Ectodermal cell (in vitro differentiated cells): ENCODE data around the gene WFS1.

ENCODE experiments used
- H3K27ac ChIP-seq: 2 replicates; pipeline ENCODE4 v1.7.0; 2013; ENCODE audit warnings: mild to moderate bottlenecking, low read depth, low read length; ENCODE audit not compliant: insufficient read depth, poor library complexity, severe bottlenecking
- H3K27me3 ChIP-seq: 2 replicates; pipeline ENCODE4 v1.7.0; 2013; ENCODE audit warnings: mild to moderate bottlenecking, low read length; ENCODE audit not compliant: insufficient read depth, control insufficient read depth, poor library complexity, severe bottlenecking
- H3K36me3 ChIP-seq: one replicate; pipeline ENCODE4 v1.7.0; 2013; ENCODE audit warnings: low read length; ENCODE audit not compliant: control insufficient read depth, insufficient read depth
- H3K4me1 ChIP-seq: one replicate; pipeline ENCODE4 v1.7.0; 2013; ENCODE audit warnings: low read length; ENCODE audit not compliant: control insufficient read depth, insufficient read depth
- H3K4me3 ChIP-seq: 2 replicates; pipeline ENCODE4 v1.7.0; 2013; ENCODE audit warnings: low read depth, low read length, control low read depth; ENCODE audit not compliant: insufficient read depth
- H3K9me3 ChIP-seq: 2 replicates; pipeline ENCODE4 v1.7.0; 2013; ENCODE audit warnings: mild to moderate bottlenecking, low read length, moderate library complexity; ENCODE audit not compliant: control insufficient read depth
- WGBS, 2 experiments: methylation state at CpG; one replicate each; pipeline ENCODE4 v1.1.7; 2013; ENCODE audit warnings: missing lambda C conversion rate in 2 of 2; 5-methylcytosine and 5-hydroxymethylcytosine counted together

The WFS1 gene

DNA sequence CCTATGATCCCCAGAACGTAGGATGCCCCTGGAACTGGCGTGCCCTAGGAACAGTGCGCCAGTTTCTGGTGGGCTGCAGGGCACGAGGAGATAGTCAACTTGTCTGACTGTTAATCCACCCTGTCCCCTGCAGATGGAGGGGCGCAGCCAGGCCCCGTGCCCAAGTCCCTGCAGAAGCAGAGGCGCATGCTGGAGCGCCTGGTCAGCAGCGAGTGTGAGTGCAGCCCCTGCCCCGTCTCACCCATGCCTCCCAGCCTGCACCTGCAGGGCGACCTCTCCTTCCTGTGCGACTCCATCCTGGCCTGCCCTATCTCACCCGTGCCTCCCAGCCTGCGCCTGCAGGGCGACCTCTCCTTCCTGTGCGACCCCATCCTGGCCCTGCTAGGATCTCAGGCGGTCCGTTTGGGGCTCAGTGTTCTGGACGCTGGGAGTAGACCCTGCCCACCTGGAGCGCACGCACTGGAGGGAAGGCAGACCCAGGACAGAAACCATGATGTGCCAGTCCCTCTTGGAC lies 22.2 kb downstream of the WFS1 start:
- peaks cover 4% of the 10 kb centered on the region for H3K36me3 ChIP-seq
- WGBS, 2 experiments = 89 to 91% methylated on average over 21 of the region's 21 CpGs
- no peaks in the 10 kb centered on the region for H3K4me1 ChIP-seq
- H3K4me3 ChIP-seq = no peak overlapping the region
- H3K27me3 ChIP-seq = no peaks in the 10 kb centered on the region
- no peaks in the 10 kb centered on the region for H3K9me3 ChIP-seq
- no peak overlapping the region for H3K27ac ChIP-seq

DNA sequence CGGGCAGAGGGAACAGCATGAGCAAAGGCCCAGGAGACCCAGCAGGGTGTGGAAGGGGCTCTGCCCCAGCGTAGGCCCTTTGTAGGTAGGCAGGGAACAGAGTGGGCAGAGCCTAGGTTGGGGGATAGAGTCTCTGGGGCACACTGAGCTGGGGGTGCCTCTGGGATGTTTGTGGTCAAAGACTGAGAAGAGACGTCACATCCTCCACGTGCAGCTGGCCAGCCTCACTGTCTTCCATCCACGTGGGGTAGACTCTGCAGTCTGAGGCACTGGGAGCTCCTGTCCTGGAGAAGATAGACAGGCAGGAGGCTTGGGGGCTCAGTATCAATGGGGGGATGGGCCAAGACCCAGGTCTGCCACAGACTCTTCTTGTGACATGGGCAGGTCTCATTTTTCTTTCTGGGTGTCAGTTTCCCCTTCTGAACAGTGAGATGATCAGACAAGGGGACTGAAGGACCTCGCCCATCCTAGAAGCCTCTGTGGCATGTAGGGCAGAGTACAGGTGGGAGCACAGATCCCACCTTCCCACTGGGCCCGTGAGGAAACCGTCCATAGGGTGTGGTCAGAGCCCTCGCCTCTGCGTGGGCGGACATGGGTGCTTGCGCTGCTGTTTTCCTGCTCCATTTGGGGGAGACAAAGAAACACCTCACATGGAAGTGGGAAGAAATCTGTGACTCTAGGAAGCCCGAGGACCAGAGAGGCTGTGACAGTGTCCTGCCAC lies 22.9 kb downstream of the WFS1 start:
- WGBS, 2 experiments = 91 to 93% methylated on average over 13 of the region's 13 CpGs
- H3K27ac ChIP-seq = no peak overlapping the region
- no peaks in the 10 kb centered on the region for H3K9me3 ChIP-seq
- no peaks in the 10 kb centered on the region for H3K27me3 ChIP-seq
- no peaks in the 10 kb centered on the region for H3K4me1 ChIP-seq
- H3K36me3 ChIP-seq = peaks cover under 1% of the 10 kb centered on the region
- no peak overlapping the region for H3K4me3 ChIP-seq

DNA sequence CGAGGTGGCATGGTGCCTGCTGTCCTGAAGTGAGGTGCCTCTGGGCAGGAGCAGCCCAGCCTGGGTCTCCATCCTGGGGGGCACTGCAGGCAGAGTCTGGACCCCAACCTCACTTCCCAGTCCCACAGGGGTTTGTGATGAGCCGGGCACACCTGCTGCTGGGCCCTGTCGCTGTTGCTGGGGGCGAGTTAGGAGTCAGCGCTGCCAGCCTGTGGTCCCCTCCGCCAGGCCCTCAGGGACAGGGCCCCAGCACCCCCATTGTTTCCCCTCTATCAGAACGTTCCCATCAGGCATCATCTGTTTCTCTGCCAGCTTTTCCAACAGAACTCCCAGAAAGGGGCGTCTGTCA lies 23.4 kb downstream of the WFS1 start:
- H3K27me3 ChIP-seq = no peaks in the 10 kb centered on the region
- no peaks in the 10 kb centered on the region for H3K9me3 ChIP-seq
- no peaks in the 10 kb centered on the region for H3K4me1 ChIP-seq
- 93 to 95% methylated on average over 8 of the region's 8 CpGs for WGBS, 2 experiments
- H3K27ac ChIP-seq = no peak overlapping the region
- no peaks in the 10 kb centered on the region for H3K36me3 ChIP-seq
- H3K4me3 ChIP-seq = no peak overlapping the region

DNA sequence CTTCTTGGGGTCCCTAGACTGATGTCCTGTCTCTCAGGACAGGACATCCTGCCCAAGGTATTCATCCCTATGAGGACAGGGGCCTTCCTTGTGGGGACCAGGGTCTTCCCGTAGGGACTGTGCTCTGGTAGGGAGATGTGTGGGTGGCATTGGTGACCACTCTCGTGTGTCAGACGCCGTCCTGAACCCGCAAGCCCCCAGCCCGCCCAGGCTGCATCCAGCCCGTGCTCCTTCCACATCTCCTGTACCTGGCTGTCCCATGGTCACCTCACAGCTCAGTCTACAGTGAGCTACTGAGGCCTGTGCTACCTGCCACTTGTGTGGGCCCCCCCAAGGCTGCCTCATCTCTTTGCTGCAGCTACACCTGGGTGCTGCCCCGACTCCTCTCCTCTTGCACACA lies 24.0 kb downstream of the WFS1 start:
- H3K4me3 ChIP-seq = no peak overlapping the region
- no peaks in the 10 kb centered on the region for H3K36me3 ChIP-seq
- 91% methylated on average over 8 of the region's 8 CpGs for WGBS, 2 experiments
- no peak overlapping the region for H3K27ac ChIP-seq
- H3K9me3 ChIP-seq = no peaks in the 10 kb centered on the region
- H3K27me3 ChIP-seq = no peaks in the 10 kb centered on the region
- H3K4me1 ChIP-seq = no peaks in the 10 kb centered on the region

DNA sequence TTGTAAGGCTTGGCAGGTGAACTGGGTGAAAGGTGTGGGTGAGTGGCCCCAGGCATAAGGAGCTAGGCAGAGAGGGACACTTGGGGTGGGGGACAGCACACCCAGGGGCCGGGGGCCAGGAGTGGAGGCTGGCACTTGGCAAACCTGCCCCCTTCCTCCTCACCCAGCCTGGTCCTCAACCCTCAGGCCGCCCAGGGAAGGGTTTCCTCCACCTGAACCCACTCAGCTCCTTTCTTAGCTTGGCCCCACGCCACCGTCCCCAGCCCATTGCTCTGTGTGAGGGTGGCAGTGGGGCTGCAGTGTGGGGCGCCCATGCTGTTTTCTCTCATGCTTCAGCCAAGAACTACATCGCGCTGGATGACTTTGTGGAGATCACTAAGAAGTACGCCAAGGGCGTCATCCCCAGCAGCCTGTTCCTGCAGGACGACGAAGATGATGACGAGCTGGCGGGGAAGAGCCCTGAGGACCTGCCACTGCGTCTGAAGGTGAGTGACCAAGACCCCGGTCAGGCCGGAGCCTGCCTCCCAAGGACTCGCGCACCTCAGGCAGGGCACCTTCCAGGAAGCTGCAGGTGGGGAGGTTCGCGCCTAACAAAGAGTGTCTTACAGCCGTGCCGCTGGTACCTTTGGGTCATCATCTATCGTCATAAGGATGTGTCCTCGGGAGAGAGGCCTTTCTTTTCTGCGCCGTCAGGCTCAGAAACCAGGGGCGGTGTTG lies 25.2 kb downstream of the WFS1 start:
- H3K36me3 ChIP-seq = no peaks in the 10 kb centered on the region
- no peak overlapping the region for H3K27ac ChIP-seq
- WGBS, 2 experiments = 95 to 96% methylated on average over 27 of the region's 27 CpGs
- H3K4me1 ChIP-seq = no peaks in the 10 kb centered on the region
- H3K9me3 ChIP-seq = no peaks in the 10 kb centered on the region
- no peaks in the 10 kb centered on the region for H3K27me3 ChIP-seq
- no peak overlapping the region for H3K4me3 ChIP-seq

DNA sequence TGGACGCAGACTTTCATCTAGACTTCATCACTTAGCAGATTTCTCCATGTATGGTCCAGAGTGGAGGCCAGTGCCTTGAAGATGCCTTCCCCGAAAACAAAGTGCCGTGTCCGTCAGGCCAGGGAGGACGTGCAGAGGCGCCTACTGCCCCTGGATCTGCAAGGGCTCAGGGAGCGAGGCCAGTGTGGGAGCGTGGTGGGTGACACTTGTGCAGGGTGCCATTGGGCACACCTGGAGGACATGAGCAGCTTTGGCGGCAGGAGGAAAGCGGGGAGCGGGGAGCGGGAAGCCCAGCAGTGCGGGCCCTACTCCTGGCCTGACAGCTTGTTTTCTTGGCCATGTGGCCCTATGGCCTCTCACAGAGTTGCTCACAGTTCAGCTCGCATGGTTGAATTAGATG lies 25.8 kb downstream of the WFS1 start:
- H3K9me3 ChIP-seq = no peaks in the 10 kb centered on the region
- no peaks in the 10 kb centered on the region for H3K4me1 ChIP-seq
- H3K36me3 ChIP-seq = no peaks in the 10 kb centered on the region
- 95 to 96% methylated on average over 14 of the region's 14 CpGs for WGBS, 2 experiments
- H3K27me3 ChIP-seq = no peaks in the 10 kb centered on the region
- H3K27ac ChIP-seq = no peak overlapping the region
- H3K4me3 ChIP-seq = no peak overlapping the region

DNA sequence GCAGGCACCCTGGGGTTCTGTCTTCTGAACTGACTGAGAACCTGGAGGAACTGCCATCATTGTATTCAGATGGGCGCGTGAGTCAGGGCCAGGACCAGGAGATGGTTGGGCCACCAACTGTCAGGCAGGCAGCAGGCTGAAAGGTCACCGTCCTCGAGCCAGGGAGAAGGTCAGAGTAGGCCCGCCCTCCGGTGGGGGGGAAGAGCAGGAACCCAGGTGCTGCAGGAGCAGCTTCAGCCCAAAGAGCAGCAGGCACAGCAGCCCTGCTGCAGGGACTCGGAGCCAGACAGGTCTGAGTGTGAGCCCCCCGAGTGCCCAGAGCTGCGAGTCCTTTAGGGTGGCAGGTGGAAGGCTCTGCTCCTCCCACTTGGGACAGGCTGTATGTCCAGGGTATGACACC lies 26.4 kb downstream of the WFS1 start:
- WGBS, 2 experiments = 92 to 94% methylated on average over 9 of the region's 9 CpGs

DNA sequence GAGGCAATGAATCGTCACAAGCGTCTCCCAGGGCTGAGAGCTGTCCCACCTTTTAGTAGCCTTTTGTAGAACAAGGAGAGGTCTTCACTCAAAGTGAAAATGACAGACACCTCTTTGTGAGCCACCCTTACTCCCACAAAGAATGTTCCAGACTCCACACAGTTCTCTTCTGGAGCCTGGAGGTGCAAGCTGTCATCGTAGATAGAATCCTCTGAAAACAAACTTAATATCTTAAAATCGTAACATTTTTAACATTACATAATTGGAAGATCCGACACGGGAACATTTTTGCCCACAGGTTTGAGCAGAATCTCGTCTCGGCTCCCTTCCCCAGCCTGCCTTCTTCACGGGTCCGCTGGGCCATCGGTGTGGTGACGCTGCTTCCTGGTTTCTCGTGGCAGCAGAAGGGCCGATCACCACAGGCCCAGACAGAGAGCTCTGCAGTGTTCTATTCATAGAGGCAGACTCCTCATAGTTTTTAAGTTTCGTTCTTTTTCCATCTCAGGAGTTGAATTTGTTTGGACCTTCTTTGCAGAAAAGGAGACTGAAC lies 27.7 kb downstream of the WFS1 start:
- no peaks in the 10 kb centered on the region for H3K27me3 ChIP-seq
- H3K4me3 ChIP-seq = no peak overlapping the region
- WGBS, 2 experiments = 90 to 91% methylated on average over 15 of the region's 15 CpGs
- no peaks in the 10 kb centered on the region for H3K9me3 ChIP-seq
- H3K27ac ChIP-seq = no peak overlapping the region
- H3K4me1 ChIP-seq = no peaks in the 10 kb centered on the region
- peaks cover 7% of the 10 kb centered on the region for H3K36me3 ChIP-seq

More for the DNA sequence above, 26.4 kb downstream of the WFS1 start:
- Histone ChIP-seq H3K36me3 (peaks cover 3% of the 10 kb centered on the region), H3K27ac (no peak overlapping the region), H3K4me1 (no peaks in the 10 kb centered on the region), H3K27me3 (no peaks in the 10 kb centered on the region), H3K9me3 (no peaks in the 10 kb centered on the region), H3K4me3 (no peak overlapping the region)

DNA sequence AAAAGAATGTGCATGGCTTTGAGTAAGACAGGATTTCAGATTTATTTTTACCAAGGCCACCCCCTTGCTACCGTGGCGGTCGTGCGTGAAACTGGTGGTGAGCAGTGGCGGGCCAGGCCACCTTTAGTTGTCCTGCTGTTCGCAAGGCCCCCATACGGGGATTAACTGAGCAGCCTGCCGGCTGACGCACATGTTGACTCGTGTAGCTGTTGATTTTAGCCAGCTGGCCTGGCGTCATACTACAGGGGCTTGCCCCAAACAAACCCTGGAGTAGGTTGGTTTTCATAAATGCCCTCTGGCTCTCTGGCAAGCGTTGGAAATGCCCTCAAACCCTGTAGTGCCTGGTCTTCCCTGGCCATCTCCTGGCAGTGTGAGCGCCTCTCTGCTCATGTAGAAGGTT lies 28.4 kb downstream of the WFS1 start:
- H3K9me3 ChIP-seq = no peaks in the 10 kb centered on the region
- H3K36me3 ChIP-seq = peaks cover 7% of the 10 kb centered on the region
- 90 to 92% methylated on average over 13 of the region's 13 CpGs for WGBS, 2 experiments

DNA sequence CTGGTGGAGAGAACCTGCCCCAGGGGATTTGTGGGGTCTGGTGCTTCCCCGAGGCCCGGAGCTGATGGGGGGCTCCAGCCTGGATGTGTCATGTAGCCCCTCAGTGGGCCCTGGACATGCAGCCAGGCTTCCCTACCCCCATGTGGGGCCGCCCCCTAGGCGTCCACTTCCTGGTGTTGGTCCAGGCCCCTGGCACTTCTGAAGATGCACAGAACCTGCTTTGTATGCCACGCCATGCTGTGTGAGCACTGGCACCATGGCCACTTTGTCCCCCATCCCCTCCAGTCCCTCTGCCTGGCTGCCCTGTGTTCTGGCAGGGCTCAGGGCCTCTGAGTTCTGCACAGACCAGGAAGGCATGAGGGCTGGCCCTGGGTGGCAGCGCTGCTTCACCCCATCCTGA lies 29.2 kb downstream of the WFS1 start:
- Histone ChIP-seq H3K36me3 (peaks cover 7% of the 10 kb centered on the region), H3K27ac (no peak overlapping the region), H3K9me3 (no peaks in the 10 kb centered on the region), H3K4me1 (no peaks in the 10 kb centered on the region), H3K4me3 (no peak overlapping the region), H3K27me3 (no peaks in the 10 kb centered on the region)
- 93 to 94% methylated on average over 6 of the region's 6 CpGs for WGBS, 2 experiments

More for the DNA sequence above, 28.4 kb downstream of the WFS1 start:
- Histone ChIP-seq H3K27me3 (no peaks in the 10 kb centered on the region), H3K4me1 (no peaks in the 10 kb centered on the region), H3K4me3 (no peak overlapping the region), H3K27ac (no peak overlapping the region)
